PC-3 (cell line): ENCODE measurements around the gene ATP8B3. TPM values are rescaled to one million over a fixed set of nuclear protein-coding genes. Genes with fewer than 3 reads are reported as not detected.

ENCODE experiments used
- ATAC-seq: fragments of 200-7000 bp; cut with Tn5 transposase; 2 replicates; pipeline ENCODE4 v1.9.1; 2020; ENCODE audit warnings: mild to moderate bottlenecking, moderate library complexity
- BruUV-seq: library from RNA; stranded (reverse); fragments of 400-500 nt; replicated peaks from 2 replicates; lab custom pipeline; 2021; lab: Mats Ljungman, UMichigan
- CTCF ChIA-PET: fragments of 300-600 bp; sonication (Branson Sonifier 250); formaldehyde crosslinking; loops from one replicate; lab custom pipeline; 2022; ENCODE audit warnings: antibody characterized with exemption; lab: Charles Lee
- POLR2A ChIA-PET: fragments of 300-600 bp; sonication (Branson Sonifier 250); formaldehyde crosslinking; loops from one replicate; lab custom pipeline; 2022; ENCODE audit warnings: antibody characterized with exemption; ENCODE audit not compliant: unreplicated experiment; lab: Charles Lee
- DNase-seq: peaks from one replicate; pipeline ENCODE4 v3.0.0-alpha.2; 2015
- H2AFZ ChIP-seq: fragments of 300-600 bp; sonication (generic); 2 replicates; pipeline ENCODE4 v1.6.0; 2016; ENCODE audit warnings: antibody characterized with exemption, low read length
- H3F3A ChIP-seq: fragments of 300-600 bp; sonication (generic); one replicate; pipeline ENCODE4 v1.6.0; 2017; ENCODE audit warnings: antibody characterized with exemption, low read length, control low read depth, mild to moderate bottlenecking; ENCODE audit not compliant: unreplicated experiment
- H3K27ac ChIP-seq: fragments of 300-600 bp; sonication (generic); 2 replicates; pipeline ENCODE4 v1.5.1; 2016; ENCODE audit warnings: mild to moderate bottlenecking, low read length
- H3K27me3 ChIP-seq: fragments of 300-600 bp; sonication (generic); 2 replicates; pipeline ENCODE4 v1.6.1; 2016; ENCODE audit warnings: low read length, mixed read lengths
- H3K36me3 ChIP-seq: fragments of 300-600 bp; sonication (generic); 2 replicates; pipeline ENCODE4 v1.6.1; 2016; ENCODE audit warnings: low read depth, mixed run types, low read length, mixed read lengths
- H3K4me1 ChIP-seq: fragments of 300-600 bp; sonication (generic); 2 replicates; pipeline ENCODE4 v1.5.1; 2016; ENCODE audit warnings: low read length; ENCODE audit not compliant: insufficient read depth
- H3K4me2 ChIP-seq: fragments of 300-600 bp; sonication (generic); 2 replicates; pipeline ENCODE4 v1.6.0; 2016; ENCODE audit warnings: low read length
- H3K4me3 ChIP-seq: fragments of 300-600 bp; sonication (generic); 2 replicates; pipeline ENCODE4 v1.5.1; 2016; ENCODE audit warnings: mild to moderate bottlenecking, low read length, mixed read lengths
- H3K79me2 ChIP-seq: fragments of 300-600 bp; sonication (generic); 2 replicates; pipeline ENCODE4 v1.6.1; 2017; ENCODE audit warnings: low read length, mixed read lengths
- H3K9ac ChIP-seq: fragments of 300-600 bp; sonication (generic); 2 replicates; pipeline ENCODE4 v1.6.0; 2016; ENCODE audit warnings: mild to moderate bottlenecking, low read length
- H3K9me2 ChIP-seq: fragments of 300-600 bp; sonication (generic); replicated peaks from 2 replicates; pipeline ENCODE4 v1.6.1; 2016; ENCODE audit warnings: mixed run types, low read length, mixed read lengths
- H3K9me3 ChIP-seq: fragments of 300-600 bp; sonication (generic); 2 replicates; pipeline ENCODE4 v1.6.1; 2016; ENCODE audit warnings: low read length, mixed read lengths
- H4K20me1 ChIP-seq: fragments of 300-600 bp; sonication (generic); 2 replicates; pipeline ENCODE4 v1.6.1; 2016; ENCODE audit warnings: low read length, mixed read lengths
- EZH2 ChIP-seq: fragments of 300-600 bp; sonication (generic); IDR thresholded peaks from one replicate; pipeline ENCODE4 v1.6.1; 2017; ENCODE audit warnings: antibody characterized with exemption, mild to moderate bottlenecking, low read length; ENCODE audit not compliant: unreplicated experiment
- EZH2phosphoT487 ChIP-seq: fragments of 300-600 bp; sonication (generic); IDR thresholded peaks from 2 replicates; pipeline ENCODE4 v1.6.1; 2018; ENCODE audit warnings: mild to moderate bottlenecking, antibody characterized with exemption, low read length, borderline replicate concordance
- intact Hi-C: fragments of 100-400 bp; cut with micrococcal nuclease; formaldehyde crosslinking; loops from 2 replicates; pipeline ENCODE4 v1.9.0; 2023
- total RNA-seq: library from RNA; depleted of rRNA; stranded (reverse); fragments of >200 nt; gene quantifications from 2 replicates; pipeline ENCODE4 v1.2.3, GENCODE V29; 2014
- TF ChIP-seq, protein P1 (sequence below): fragments of 300-600 bp; sonication (generic); conservative IDR thresholded peaks from 2 replicates; pipeline ENCODE4 v1.5.1; 2017; ENCODE audit warnings: antibody characterized with exemption, low read depth, mild to moderate bottlenecking, low read length

ATP8B3 gene
- total RNA-seq, 1 experiment from 2014 or later: 4.2 TPM

DNA sequence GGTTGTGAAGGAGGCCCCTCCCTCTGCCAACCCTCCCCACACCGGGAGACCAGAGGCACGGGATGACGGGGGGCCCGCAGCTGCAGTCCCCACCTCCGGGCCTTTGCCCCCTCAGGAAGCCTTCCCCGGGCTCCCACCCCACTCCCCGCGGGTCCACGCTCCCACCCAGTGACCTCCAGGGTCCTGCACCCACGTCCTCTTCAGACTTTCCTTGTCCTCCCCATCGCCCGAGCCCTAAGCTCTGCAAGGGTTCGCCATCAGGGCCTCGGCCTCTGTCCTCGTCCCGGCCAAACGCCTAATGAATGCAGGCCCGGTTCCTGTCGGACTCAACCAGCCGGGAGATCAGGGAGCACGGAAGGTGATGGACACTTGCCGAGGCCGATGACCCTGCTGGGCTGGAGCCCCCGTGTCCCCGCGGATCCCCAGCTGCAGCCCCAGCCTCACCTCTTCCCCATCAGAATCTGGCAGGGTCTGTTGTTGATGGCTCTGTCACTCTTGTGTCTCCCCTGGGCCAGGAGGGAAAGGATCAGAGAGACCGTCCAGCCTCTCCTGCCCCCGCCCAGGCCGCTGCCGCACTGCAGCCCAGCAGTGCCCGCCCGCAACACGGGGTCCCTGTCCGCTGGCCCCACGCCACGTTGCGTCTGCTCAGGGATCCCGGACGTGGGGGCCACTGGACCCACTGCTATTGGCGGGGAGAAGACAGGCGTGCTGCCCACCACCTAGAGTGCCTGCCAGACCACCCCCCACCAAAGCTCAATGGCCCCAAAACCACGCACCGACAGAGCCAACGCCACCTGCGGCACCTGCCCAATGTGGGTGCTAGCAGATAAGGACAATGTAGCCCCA, 5.7 kb downstream of the ATP8B3 start:
- no peaks in the 10 kb centered on the region for H3K36me3 ChIP-seq
- H3K27me3 ChIP-seq: no peaks in the 10 kb centered on the region
- H3F3A ChIP-seq: no peaks in the 10 kb centered on the region
- ChIA-PET CTCF (no interaction called here), POLR2A (no interaction called here)
- H2AFZ ChIP-seq: no peak overlapping the region
- no peaks in the 10 kb centered on the region for H3K79me2 ChIP-seq
- BruUV-seq: no TSS peak
- no peak overlapping the region for H3K4me2 ChIP-seq
- no peak overlapping the region for H3K4me3 ChIP-seq
- no peak overlapping the region for H3K9ac ChIP-seq
- intact Hi-C loops: no loop called here
- ATAC-seq: no peak
- no peaks in the 10 kb centered on the region for H3K9me3 ChIP-seq
- no peak overlapping the region for H3K27ac ChIP-seq
- peaks cover 5% of the 10 kb centered on the region for H3K4me1 ChIP-seq
- DNase-seq: no peak
- no peaks in the 10 kb centered on the region for H3K9me2 ChIP-seq
- TF ChIP-seq, protein P1, sequence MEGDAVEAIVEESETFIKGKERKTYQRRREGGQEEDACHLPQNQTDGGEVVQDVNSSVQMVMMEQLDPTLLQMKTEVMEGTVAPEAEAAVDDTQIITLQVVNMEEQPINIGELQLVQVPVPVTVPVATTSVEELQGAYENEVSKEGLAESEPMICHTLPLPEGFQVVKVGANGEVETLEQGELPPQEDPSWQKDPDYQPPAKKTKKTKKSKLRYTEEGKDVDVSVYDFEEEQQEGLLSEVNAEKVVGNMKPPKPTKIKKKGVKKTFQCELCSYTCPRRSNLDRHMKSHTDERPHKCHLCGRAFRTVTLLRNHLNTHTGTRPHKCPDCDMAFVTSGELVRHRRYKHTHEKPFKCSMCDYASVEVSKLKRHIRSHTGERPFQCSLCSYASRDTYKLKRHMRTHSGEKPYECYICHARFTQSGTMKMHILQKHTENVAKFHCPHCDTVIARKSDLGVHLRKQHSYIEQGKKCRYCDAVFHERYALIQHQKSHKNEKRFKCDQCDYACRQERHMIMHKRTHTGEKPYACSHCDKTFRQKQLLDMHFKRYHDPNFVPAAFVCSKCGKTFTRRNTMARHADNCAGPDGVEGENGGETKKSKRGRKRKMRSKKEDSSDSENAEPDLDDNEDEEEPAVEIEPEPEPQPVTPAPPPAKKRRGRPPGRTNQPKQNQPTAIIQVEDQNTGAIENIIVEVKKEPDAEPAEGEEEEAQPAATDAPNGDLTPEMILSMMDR: no peak
- no peak for TF ChIP-seq EZH2phosphoT487
- TF ChIP-seq EZH2: no peak
- H4K20me1 ChIP-seq: no peaks in the 10 kb centered on the region

DNA sequence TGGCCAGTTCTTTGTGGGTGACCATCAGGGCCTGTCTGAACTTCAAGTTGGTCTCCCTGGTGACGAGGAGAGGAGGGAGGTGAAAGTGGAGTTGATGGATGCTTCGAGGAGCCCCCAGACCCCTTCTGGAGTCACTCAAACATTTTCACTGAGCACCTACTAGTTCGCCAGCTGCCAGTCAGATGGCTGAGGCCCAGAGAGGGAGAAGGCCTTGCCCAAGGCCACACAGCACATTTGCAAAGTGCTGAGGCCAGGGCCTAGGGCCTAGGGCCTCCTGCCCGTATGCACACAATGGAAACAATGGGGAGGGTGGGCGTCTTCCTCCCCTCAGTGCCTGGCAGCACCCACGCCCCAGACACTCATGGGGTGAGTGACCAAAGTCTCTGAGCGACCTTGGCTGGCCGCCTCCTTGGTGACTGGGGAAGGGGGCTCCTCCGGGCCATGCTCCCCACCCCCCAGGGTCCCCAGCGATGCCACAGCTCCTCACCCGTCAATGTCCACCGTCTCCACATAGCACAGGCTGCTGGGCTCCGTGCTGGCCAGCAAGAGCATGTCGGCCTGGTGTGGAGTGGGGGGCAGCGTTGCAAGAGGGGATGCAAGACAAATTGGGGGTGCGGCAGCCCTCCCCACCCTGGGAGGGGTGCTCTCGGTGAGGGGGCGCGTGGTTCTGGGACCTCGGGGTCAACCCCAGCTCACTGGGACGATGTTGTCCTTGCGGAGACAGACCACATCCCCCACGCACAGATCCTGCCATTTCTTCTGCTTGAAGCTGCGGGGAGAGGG, 6.5 kb downstream of the ATP8B3 start:
- Histone ChIP-seq H3F3A (no peaks in the 10 kb centered on the region), H3K9ac (no peak overlapping the region), H4K20me1 (no peaks in the 10 kb centered on the region), H3K9me2 (no peaks in the 10 kb centered on the region), H2AFZ (no peak overlapping the region), H3K79me2 (no peaks in the 10 kb centered on the region), H3K4me3 (no peak overlapping the region), H3K4me1 (no peaks in the 10 kb centered on the region), H3K36me3 (no peaks in the 10 kb centered on the region), H3K27ac (no peak overlapping the region), H3K9me3 (no peaks in the 10 kb centered on the region), H3K4me2 (no peak overlapping the region), H3K27me3 (no peaks in the 10 kb centered on the region)
- ChIA-PET POLR2A (no interaction called here), CTCF (no interaction called here)
- TF ChIP-seq EZH2 (no peak), EZH2phosphoT487 (no peak)
- TF ChIP-seq, protein P1: no peak
- no peak for ATAC-seq
- no TSS peak for BruUV-seq
- DNase-seq: no peak
- intact Hi-C loops: no loop called here

DNA sequence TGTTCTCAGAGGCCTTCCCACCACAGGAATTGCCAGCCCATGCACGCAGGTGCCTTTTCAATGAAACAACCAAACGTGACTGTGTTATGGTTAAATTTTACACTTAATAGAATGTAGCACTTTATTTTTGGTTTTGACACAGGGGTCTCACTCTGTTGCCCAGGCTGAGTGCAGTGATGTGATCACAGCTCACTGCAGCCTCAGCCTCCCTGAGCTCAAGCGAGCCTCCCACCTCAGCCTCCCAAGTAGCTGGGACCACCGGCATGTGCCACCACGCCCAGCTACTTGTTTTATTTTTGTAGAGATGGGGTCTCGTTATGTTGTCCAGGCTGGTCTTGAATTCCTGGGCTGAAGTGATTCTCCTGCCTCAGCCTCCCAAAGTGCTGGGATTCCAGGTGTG, 7.2 kb downstream of the ATP8B3 start:
- ATAC-seq (no peak), DNase-seq (no peak)
- Histone ChIP-seq H3K9ac (no peak overlapping the region), H3K4me1 (no peaks in the 10 kb centered on the region), H3K79me2 (no peaks in the 10 kb centered on the region), H3K27ac (no peak overlapping the region), H3K9me3 (no peaks in the 10 kb centered on the region), H3K9me2 (no peaks in the 10 kb centered on the region), H3K27me3 (no peaks in the 10 kb centered on the region), H4K20me1 (no peaks in the 10 kb centered on the region), H3K36me3 (no peaks in the 10 kb centered on the region), H3F3A (no peaks in the 10 kb centered on the region), H3K4me3 (no peak overlapping the region), H3K4me2 (no peak overlapping the region), H2AFZ (no peak overlapping the region)
- intact Hi-C loops: no loop called here
- no TSS peak for BruUV-seq
- CTCF ChIA-PET: no interaction called here
- POLR2A ChIA-PET: no interaction called here
- TF ChIP-seq EZH2: no peak
- TF ChIP-seq, protein P1: no peak
- no peak for TF ChIP-seq EZH2phosphoT487
